CD14-positive monocyte (primary cell): ENCODE data around the gene TTC23L. TPM values are rescaled to one million over a fixed set of nuclear protein-coding genes. Genes with fewer than 3 reads are reported as not detected.

ENCODE experiments used
- DNase-seq, 3 donors: peaks; one replicate each; pipeline ENCODE4 v3.0.0-alpha.2; 2011 to 2022
- H2AFZ ChIP-seq: 2 replicates; pipeline ENCODE4 v1.6.0; 2012; ENCODE audit warnings: mild to moderate bottlenecking, low read depth, low read length, inconsistent platforms; ENCODE audit not compliant: insufficient read depth, poor library complexity, severe bottlenecking
- H3K27ac ChIP-seq, 2 donors: 1 replicate in 1 of 2; 2 replicates in 1 of 2; pipeline ENCODE4 v1.5.1; 2012 to 2013; ENCODE audit warnings: low read length in 2 of 2, control low read depth in 1 of 2, inconsistent platforms in 1 of 2, low read depth in 1 of 2, mild to moderate bottlenecking in 1 of 2
- H3K27me3 ChIP-seq, 2 donors: one replicate each; pipeline versions ENCODE4 v1.6.0 to v1.6.1; 2011 to 2013; ENCODE audit warnings: low read length in 2 of 2; ENCODE audit not compliant: control insufficient read depth in 2 of 2, insufficient read depth in 2 of 2
- H3K36me3 ChIP-seq, 2 donors: replicated peaks in 1 of 2; 1 replicate in 1 of 2; 2 replicates in 1 of 2; pipeline versions ENCODE4 v1.5.1 to v1.6.1; 2012 to 2013; ENCODE audit warnings: low read length in 2 of 2, control low read depth in 1 of 2, inconsistent platforms in 1 of 2, mild to moderate bottlenecking in 1 of 2; ENCODE audit not compliant: insufficient read depth in 2 of 2, control insufficient read depth in 1 of 2
- H3K4me1 ChIP-seq, 2 donors: 1 replicate in 1 of 2; 2 replicates in 1 of 2; pipeline versions ENCODE4 v1.5.1 to v1.6.1; 2012 to 2013; ENCODE audit warnings: low read length in 2 of 2, control low read depth in 1 of 2, inconsistent platforms in 1 of 2, mild to moderate bottlenecking in 1 of 2, moderate library complexity in 1 of 2; ENCODE audit not compliant: insufficient read depth in 2 of 2, control insufficient read depth in 1 of 2
- H3K4me2 ChIP-seq: replicated peaks from 2 replicates; pipeline ENCODE3; 2012; ENCODE audit warnings: low read length, moderate library complexity, mild to moderate bottlenecking; ENCODE audit not compliant: poor library complexity, severe bottlenecking; ENCODE audit errors: extremely low read depth
- H3K4me3 ChIP-seq, 3 experiments: fragments of 200-600 bp in 1 of 3; sonication (generic) in 1 of 3; replicated peaks in 1 of 3; 1 replicate in 2 of 3; 2 replicates in 1 of 3; pipeline ENCODE4 v1.5.1; 2011 to 2013; ENCODE audit warnings: low read length in 3 of 3, mild to moderate bottlenecking in 3 of 3, control low read depth in 2 of 3, low read depth in 2 of 3, inconsistent platforms in 1 of 3, moderate library complexity in 1 of 3
- H3K79me2 ChIP-seq: 2 replicates; pipeline ENCODE4 v1.6.0; 2012; ENCODE audit warnings: mild to moderate bottlenecking, control low read depth, inconsistent platforms, low read length, moderate library complexity; ENCODE audit not compliant: insufficient read depth
- H3K9ac ChIP-seq: 2 replicates; pipeline ENCODE4 v1.6.0; 2017; ENCODE audit warnings: low read length, mild to moderate bottlenecking; ENCODE audit not compliant: insufficient read depth, poor library complexity, severe bottlenecking
- H3K9me3 ChIP-seq, 2 donors: replicated peaks in 1 of 2; 1 replicate in 1 of 2; 2 replicates in 1 of 2; pipeline versions ENCODE4 v1.5.1 to v1.6.1; 2012 to 2013; ENCODE audit warnings: low read length in 2 of 2, control low read depth in 1 of 2; ENCODE audit not compliant: control insufficient read depth in 1 of 2, insufficient read depth in 1 of 2
- H4K20me1 ChIP-seq: 2 replicates; pipeline ENCODE4 v1.6.0; 2012; ENCODE audit warnings: mild to moderate bottlenecking, low read length, control low read depth, moderate library complexity; ENCODE audit not compliant: insufficient read depth
- H3K27ac Mint-ChIP-seq, 7 donors: one replicate each; pipeline ENCODE4 v1.8.0; 2020; ENCODE audit warnings: mild to moderate bottlenecking in 7 of 7, mixed read lengths in 7 of 7, moderate library complexity in 6 of 7, inconsistent platforms in 2 of 7
- H3K27me3 Mint-ChIP-seq, 3 donors: one replicate each; pipeline ENCODE4 v1.8.0; 2021 to 2022; ENCODE audit warnings: low read depth in 3 of 3, mild to moderate bottlenecking in 3 of 3, mixed read lengths in 3 of 3, moderate library complexity in 3 of 3, inconsistent platforms in 1 of 3
- H3K36me3 Mint-ChIP-seq, 2 donors: one replicate each; pipeline ENCODE4 v1.8.0; 2020; ENCODE audit warnings: mixed read lengths in 2 of 2, inconsistent platforms in 1 of 2, mild to moderate bottlenecking in 1 of 2
- H3K4me1 Mint-ChIP-seq: one replicate; pipeline ENCODE4 v1.8.0; 2020; ENCODE audit warnings: mild to moderate bottlenecking, mixed read lengths
- H3K4me3 Mint-ChIP-seq, 2 donors: one replicate each; pipeline ENCODE4 v1.8.0; 2020; ENCODE audit warnings: mild to moderate bottlenecking in 2 of 2, mixed read lengths in 2 of 2, moderate library complexity in 1 of 2
- H3K9me3 Mint-ChIP-seq, 7 donors: one replicate each; pipeline ENCODE4 v1.8.0; 2020 to 2022; ENCODE audit warnings: mixed read lengths in 7 of 7, mild to moderate bottlenecking in 6 of 7, moderate library complexity in 6 of 7, inconsistent platforms in 2 of 7
- CTCF ChIP-seq: fragments of 200-600 bp; IDR thresholded peaks from one replicate; pipeline ENCODE4 v1.8.0; 2022; ENCODE audit warnings: antibody characterized with exemption, mild to moderate bottlenecking
- WGBS: methylation state at CpG from one replicate; pipeline ENCODE4 v1.1.5; 2013; ENCODE audit warnings: missing lambda C conversion rate; ENCODE audit not compliant: insufficient coverage; 5-methylcytosine and 5-hydroxymethylcytosine counted together
- intact Hi-C, 2 donors: fragments of 100-400 bp; cut with micrococcal nuclease; formaldehyde crosslinking; loops; one replicate each; pipeline versions ENCODE4 v1.15.0 to v1.15.1; 2023
- polyA plus RNA-seq, 3 donors: library from polyadenylated mRNA; depleted of rRNA in 1 of 3; unstranded in 2 of 3; stranded (reverse) in 1 of 3; fragments of 300-500 nt in 2 of 3; fragments of >200 nt in 1 of 3; fragmentation: Illumina TruSeq in 2 of 3; gene quantifications; 1 replicate in 2 of 3; 2 replicates in 1 of 3; pipeline ENCODE4 v1.2.3, GENCODE V29; 2012 to 2021

Gene TTC23L
- polyA plus RNA-seq, 3 donors, result not detected

GRCh38 chr5:34892414-34892813 lies 53.5 kb downstream of the TTC23L start:
- H3K4me2 ChIP-seq, result no peak overlapping the region
- H3K4me3 ChIP-seq, result no peak overlapping the region
- peaks cover 3% of the 10 kb centered on the region for H3K4me1 Mint-ChIP-seq
- no peak overlapping the region for H3K9ac ChIP-seq
- H3K27me3 Mint-ChIP-seq, result peaks cover 0 to 2% (median 0%) of the 10 kb centered on the region in 3 donors
- intact Hi-C loops, result no loop called here
- H3K27ac ChIP-seq, result no peak overlapping the region
- no peak overlapping the region for H2AFZ ChIP-seq
- H4K20me1 ChIP-seq, result no peaks in the 10 kb centered on the region
- 91% methylated on average over 6 of the region's 6 CpGs for WGBS
- no peak overlapping the region for H3K4me3 Mint-ChIP-seq
- H3K79me2 ChIP-seq, result no peaks in the 10 kb centered on the region
- no peak overlapping the region for H3K27ac Mint-ChIP-seq
- no peaks in the 10 kb centered on the region for H3K36me3 Mint-ChIP-seq
- no peaks in the 10 kb centered on the region for H3K4me1 ChIP-seq
- H3K27me3 ChIP-seq, result no peaks in the 10 kb centered on the region
- H3K9me3 ChIP-seq, result no peaks in the 10 kb centered on the region
- no peak for TF ChIP-seq CTCF
- H3K9me3 Mint-ChIP-seq, result no peaks in the 10 kb centered on the region
- no peaks in the 10 kb centered on the region for H3K36me3 ChIP-seq
- no peak for DNase-seq

- Mint-ChIP-seq H3K27me3 (peaks cover 0 to 2% (median 0%) of the 10 kb centered on the region in 3 donors), H3K9me3 (no peaks in the 10 kb centered on the region), H3K4me3 (no peak overlapping the region), H3K4me1 (peaks cover 3% of the 10 kb centered on the region), H3K36me3 (no peaks in the 10 kb centered on the region), H3K27ac (no peak overlapping the region)
- no CpG with 5 or more reads among the region's 1 CpG for WGBS
- Histone ChIP-seq H2AFZ (no peak overlapping the region), H3K9me3 (no peaks in the 10 kb centered on the region), H3K4me1 (no peaks in the 10 kb centered on the region), H4K20me1 (no peaks in the 10 kb centered on the region), H3K9ac (no peak overlapping the region), H3K4me3 (no peak overlapping the region), H3K36me3 (no peaks in the 10 kb centered on the region), H3K4me2 (no peak overlapping the region), H3K27ac (no peak overlapping the region), H3K79me2 (no peaks in the 10 kb centered on the region), H3K27me3 (no peaks in the 10 kb centered on the region)
- no peak for TF ChIP-seq CTCF
- DNase-seq, result no peak
- intact Hi-C loops, result loop anchor here (5.0 kb wide), 1 partner anchor 407 kb away; no protein-coding TSS in a partner anchor
Measured at GRCh38 chr5:34894716-34895115, 55.8 kb downstream of the TTC23L start.
